Upper lobe of left lung (tissue), 4 donors: Measurements from ENCODE around the gene MANF.

Source experiments
- EP300 ChIP-seq, 4 donors: sonication (generic); formaldehyde crosslinking; IDR thresholded peaks; one replicate each; pipeline ENCODE4 v1.5.1; 2017; ENCODE audit warnings: antibody characterized with exemption in 4 of 4, control low read depth in 2 of 4
- POLR2A ChIP-seq, 4 donors: fragments of 450-650 bp; IDR thresholded peaks; one replicate each; pipeline ENCODE4 v1.5.1; 2016 to 2017; ENCODE audit warnings: antibody characterized with exemption in 4 of 4, mild to moderate bottlenecking in 2 of 4
- POLR2AphosphoS5 ChIP-seq, 2 donors: sonication (generic); formaldehyde crosslinking; IDR thresholded peaks; one replicate each; pipeline ENCODE4 v1.5.1; 2017; ENCODE audit warnings: antibody characterized with exemption in 2 of 2
- TF ChIP-seq, protein P1 (sequence below), 6 experiments: fragments of 450-650 bp in 4 of 6; fragments of 200-600 bp in 2 of 6; sonication (generic) in 2 of 6; IDR thresholded peaks; one replicate each; pipeline ENCODE4 v1.5.1; 2016 to 2019; ENCODE audit warnings: antibody characterized with exemption in 6 of 6

DNA sequence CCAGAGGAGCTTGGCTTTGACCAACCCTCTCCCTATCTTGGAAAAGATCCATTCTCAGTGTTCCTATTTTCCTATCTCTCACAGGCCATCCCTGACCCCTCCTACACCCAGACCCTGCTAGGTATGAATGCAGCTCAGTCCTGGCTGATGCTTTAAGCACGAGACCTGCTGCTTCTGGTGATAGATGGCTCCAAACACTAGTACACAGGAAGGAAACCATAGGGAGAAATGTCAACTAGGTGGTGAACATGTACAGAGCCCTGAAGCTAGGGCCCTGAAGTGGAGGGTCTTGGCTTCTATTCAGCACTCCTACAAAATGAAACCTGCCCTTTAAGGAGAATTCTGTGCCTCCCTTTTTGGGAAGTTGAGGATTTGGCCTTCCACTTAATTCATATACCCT lies 47.4 kb upstream of the MANF start:
- TF ChIP-seq POLR2A (IDR thresholded peaks at IDR 0.05) (no peak), EP300 (IDR thresholded peaks at IDR 0.05) (no peak), POLR2AphosphoS5 (IDR thresholded peaks at IDR 0.05) (no peak)
- TF ChIP-seq, protein P1, sequence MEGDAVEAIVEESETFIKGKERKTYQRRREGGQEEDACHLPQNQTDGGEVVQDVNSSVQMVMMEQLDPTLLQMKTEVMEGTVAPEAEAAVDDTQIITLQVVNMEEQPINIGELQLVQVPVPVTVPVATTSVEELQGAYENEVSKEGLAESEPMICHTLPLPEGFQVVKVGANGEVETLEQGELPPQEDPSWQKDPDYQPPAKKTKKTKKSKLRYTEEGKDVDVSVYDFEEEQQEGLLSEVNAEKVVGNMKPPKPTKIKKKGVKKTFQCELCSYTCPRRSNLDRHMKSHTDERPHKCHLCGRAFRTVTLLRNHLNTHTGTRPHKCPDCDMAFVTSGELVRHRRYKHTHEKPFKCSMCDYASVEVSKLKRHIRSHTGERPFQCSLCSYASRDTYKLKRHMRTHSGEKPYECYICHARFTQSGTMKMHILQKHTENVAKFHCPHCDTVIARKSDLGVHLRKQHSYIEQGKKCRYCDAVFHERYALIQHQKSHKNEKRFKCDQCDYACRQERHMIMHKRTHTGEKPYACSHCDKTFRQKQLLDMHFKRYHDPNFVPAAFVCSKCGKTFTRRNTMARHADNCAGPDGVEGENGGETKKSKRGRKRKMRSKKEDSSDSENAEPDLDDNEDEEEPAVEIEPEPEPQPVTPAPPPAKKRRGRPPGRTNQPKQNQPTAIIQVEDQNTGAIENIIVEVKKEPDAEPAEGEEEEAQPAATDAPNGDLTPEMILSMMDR (IDR thresholded peaks at IDR 0.05): no peak
